ENCODE data around the gene TP73. TPM values are rescaled to one million over a fixed set of nuclear protein-coding genes. Genes with fewer than 3 reads are reported as not detected.
A peak's percentile ranks its signal among the peaks of the same experiment; 100 is the strongest.

TP73 gene
- total RNA-seq, 3 donors from 2014 or later, result 0.12 to 0.63 (median 0.51) TPM

GRCh38 chr1:3662080-3662671 lies 9.9 kb downstream of the TP73 start:
- intact Hi-C loops (cut with DNase I, micrococcal nuclease), result no loop called here
- no peaks in the 10 kb centered on the region for H3K36me3 ChIP-seq (ENCODE audit: low read depth)
- DNase-seq, result peak in 2 of 3 donors; percentile 7 to 25
- H3K9me3 ChIP-seq, result no peaks in the 10 kb centered on the region
- H3K4me1 ChIP-seq (ENCODE audit: low read depth), result no peaks in the 10 kb centered on the region
- no peak for ATAC-seq
- H3K4me3 ChIP-seq, result no peak overlapping the region
- no peak for TF ChIP-seq CTCF (IDR thresholded peaks at IDR 0.05)

- DNase-seq, result peak in 2 of 3 donors; percentile 4 to 45
- no peak for TF ChIP-seq CTCF (IDR thresholded peaks at IDR 0.05)
- intact Hi-C loops (cut with DNase I, micrococcal nuclease), result no loop called here
- Histone ChIP-seq H3K36me3 (ENCODE audit: low read depth) (no peaks in the 10 kb centered on the region), H3K4me3 (no peak overlapping the region), H3K4me1 (ENCODE audit: low read depth) (peaks cover 7% of the 10 kb centered on the region), H3K9me3 (no peaks in the 10 kb centered on the region)
- no peak for ATAC-seq
Measured at GRCh38 chr1:3663999-3664699, 11.8 kb downstream of the TP73 start.

GRCh38 chr1:3664700-3665375 lies 12.5 kb downstream of the TP73 start:
- Histone ChIP-seq H3K4me1 (ENCODE audit: low read depth) (peaks cover 11% of the 10 kb centered on the region), H3K36me3 (ENCODE audit: low read depth) (no peaks in the 10 kb centered on the region), H3K9me3 (no peaks in the 10 kb centered on the region), H3K4me3 (no peak overlapping the region)
- DNase-seq (peak in 1 of 3 donors; percentile 7), ATAC-seq (no peak)
- intact Hi-C loops (cut with DNase I, micrococcal nuclease), result no loop called here
- no peak for TF ChIP-seq CTCF (IDR thresholded peaks at IDR 0.05)

- Histone ChIP-seq H3K36me3 (ENCODE audit: low read depth) (no peaks in the 10 kb centered on the region), H3K4me1 (ENCODE audit: low read depth) (peaks cover 11% of the 10 kb centered on the region), H3K4me3 (no peak overlapping the region), H3K9me3 (no peaks in the 10 kb centered on the region)
- DNase-seq, result peak in 2 of 3 donors; percentile 30 to 44
- no peak for ATAC-seq
- no peak for TF ChIP-seq CTCF (IDR thresholded peaks at IDR 0.05)
- intact Hi-C loops (cut with DNase I, micrococcal nuclease), result no loop called here
Measured at GRCh38 chr1:3668148-3668547, 15.8 kb downstream of the TP73 start.

- ATAC-seq (peak; percentile 91), DNase-seq (peak; percentile 90 to 92 (median 91))
- H3K4me1 ChIP-seq (ENCODE audit: low read depth), result peaks cover 11% of the 10 kb centered on the region
- H3K9me3 ChIP-seq, result no peaks in the 10 kb centered on the region
- no peaks in the 10 kb centered on the region for H3K36me3 ChIP-seq (ENCODE audit: low read depth)
- TF ChIP-seq CTCF (IDR thresholded peaks at IDR 0.05), result no peak
- intact Hi-C loops (cut with DNase I, micrococcal nuclease), result no loop called here
- no peak overlapping the region for H3K4me3 ChIP-seq
Measured at GRCh38 chr1:3668585-3669300, 16.4 kb downstream of the TP73 start.
